ENCODE data around the gene PRSS38.
"Not testable (repeated sequence)": the region's sequence is repeated elsewhere in the genome, so short reads cannot be mapped to it uniquely, and the experiment has no call there.

PRSS38 gene

DNA sequence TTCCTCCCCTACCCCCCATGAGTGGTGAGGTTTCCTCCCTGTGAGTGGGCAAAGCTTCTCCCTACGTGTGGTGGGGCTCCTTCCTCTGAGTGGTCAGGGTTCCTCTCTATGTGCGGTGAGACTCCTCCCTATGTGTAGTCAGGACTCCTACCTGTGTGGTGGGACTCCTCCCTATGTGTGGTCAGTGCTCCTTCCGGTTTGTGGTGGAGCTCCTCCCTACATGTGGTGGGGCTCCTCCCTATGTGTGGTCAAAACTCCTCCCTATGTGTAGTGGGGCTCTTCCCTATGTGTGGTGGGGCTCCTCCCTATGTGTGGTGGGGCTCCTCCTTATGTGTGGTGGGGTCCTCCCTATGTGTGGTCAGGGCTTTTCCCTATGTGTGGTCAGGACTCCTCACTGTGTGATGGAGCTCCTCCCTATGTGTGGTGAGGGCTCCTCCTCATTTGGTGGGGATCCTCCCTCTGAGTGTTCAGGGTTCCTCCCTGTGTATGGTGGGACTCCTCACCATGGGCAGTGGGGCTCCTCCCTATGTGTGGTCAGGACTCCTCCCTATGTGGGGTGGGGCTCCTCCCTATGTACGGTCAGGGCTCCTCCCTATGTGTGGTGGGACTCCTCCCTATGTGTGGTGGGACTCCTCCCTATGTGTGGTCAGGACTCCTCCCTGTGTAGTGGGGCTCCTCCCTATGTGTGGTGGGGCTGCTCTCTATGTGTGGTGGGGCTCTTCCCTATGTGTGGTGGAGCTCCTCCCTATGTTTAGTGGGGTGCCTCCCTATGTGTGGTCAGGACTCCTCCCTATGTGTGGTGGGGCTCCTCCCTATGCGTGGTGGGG is 29.1 kb downstream of the PRSS38 start:
- H3K27me3 Mint-ChIP-seq: no peaks in the 10 kb centered on the region
- H3K36me3 Mint-ChIP-seq: no peaks in the 10 kb centered on the region
- peaks cover 4% of the 10 kb centered on the region for H3K4me1 Mint-ChIP-seq
- no peak overlapping the region for H3K27ac Mint-ChIP-seq
- H3K4me3 Mint-ChIP-seq: no peak overlapping the region
- H3K9me3 Mint-ChIP-seq: no peaks in the 10 kb centered on the region

GRCh38 chr1:227845147-227845458 is 29.6 kb downstream of the PRSS38 start:
- peaks cover 4% of the 10 kb centered on the region for H3K4me1 Mint-ChIP-seq

GRCh38 chr1:227845519-227845918 is 30.0 kb downstream of the PRSS38 start:
- H3K27me3 Mint-ChIP-seq: no peaks in the 10 kb centered on the region
- no peak overlapping the region for H3K4me3 Mint-ChIP-seq
- H3K9me3 Mint-ChIP-seq: no peaks in the 10 kb centered on the region
- H3K27ac Mint-ChIP-seq: no peak overlapping the region
- H3K4me1 Mint-ChIP-seq: peaks cover 4% of the 10 kb centered on the region
- H3K36me3 Mint-ChIP-seq: no peaks in the 10 kb centered on the region

More at GRCh38 chr1:227845147-227845458, 29.6 kb downstream of the PRSS38 start:
- H3K9me3 Mint-ChIP-seq: no peaks in the 10 kb centered on the region
- H3K36me3 Mint-ChIP-seq: no peaks in the 10 kb centered on the region
- H3K27ac Mint-ChIP-seq: no peak overlapping the region
- H3K4me3 Mint-ChIP-seq: no peak overlapping the region
- H3K27me3 Mint-ChIP-seq: no peaks in the 10 kb centered on the region

DNA sequence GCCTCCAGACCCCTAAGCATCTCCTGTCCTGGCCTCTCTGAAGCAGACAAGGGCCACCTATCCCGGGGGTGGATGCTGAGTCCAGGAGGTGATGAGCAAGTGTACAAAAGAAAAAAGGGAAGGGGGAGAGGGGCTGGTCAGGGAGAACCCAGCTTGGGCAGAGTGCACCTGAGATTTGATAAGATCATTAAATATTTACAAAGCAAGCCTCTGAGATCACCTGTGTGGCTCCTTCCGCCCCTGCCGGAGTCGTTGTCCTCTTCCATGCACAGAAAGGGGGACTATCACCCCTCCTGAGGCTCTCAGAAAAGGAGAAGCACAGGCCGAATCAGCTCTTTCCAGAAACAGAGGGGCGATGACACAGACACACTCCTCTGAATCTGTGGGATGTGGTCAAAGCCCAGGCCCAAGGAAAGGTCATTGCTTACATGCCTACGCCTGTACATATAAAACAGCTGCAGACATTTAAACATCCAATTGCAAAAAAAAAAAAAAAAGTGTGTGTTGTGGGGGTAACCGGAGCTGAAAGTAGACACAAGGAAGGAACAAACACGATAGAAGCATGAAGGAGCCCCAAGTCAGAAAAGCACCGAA is 30.9 kb downstream of the PRSS38 start:
- Mint-ChIP-seq H3K4me3 (no peak overlapping the region), H3K36me3 (no peaks in the 10 kb centered on the region), H3K4me1 (peaks cover 4% of the 10 kb centered on the region), H3K27ac (no peak overlapping the region), H3K9me3 (no peaks in the 10 kb centered on the region), H3K27me3 (no peaks in the 10 kb centered on the region)

DNA sequence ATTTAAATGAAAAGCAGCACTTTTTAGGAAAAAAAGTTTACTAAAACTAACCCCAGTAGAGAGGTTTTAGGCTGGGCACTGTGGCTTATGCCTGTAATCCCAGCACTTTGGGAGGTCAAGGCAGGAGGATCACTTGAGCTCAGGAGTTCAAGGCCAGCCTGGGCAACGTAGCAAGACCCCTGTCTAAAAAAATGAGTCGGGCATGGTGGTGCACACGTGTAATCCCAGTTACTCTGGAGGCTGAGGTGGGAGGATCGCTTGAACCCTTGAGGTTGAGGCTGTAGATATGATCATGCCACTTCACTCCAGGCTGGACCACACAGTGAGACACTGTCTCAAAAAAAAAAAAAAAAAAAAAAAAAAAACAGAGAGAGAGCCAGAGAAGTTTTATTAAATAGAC is 31.6 kb downstream of the PRSS38 start:
- not testable (repeated sequence) for H3K9me3 Mint-ChIP-seq, H3K27ac Mint-ChIP-seq, H3K36me3 Mint-ChIP-seq, H3K4me1 Mint-ChIP-seq, H3K4me3 Mint-ChIP-seq, H3K27me3 Mint-ChIP-seq

GRCh38 chr1:227848430-227848932 is 33.0 kb downstream of the PRSS38 start:
- peaks cover 4% of the 10 kb centered on the region for H3K4me1 Mint-ChIP-seq
- no peaks in the 10 kb centered on the region for H3K9me3 Mint-ChIP-seq
- H3K27ac Mint-ChIP-seq: no peak overlapping the region
- H3K4me3 Mint-ChIP-seq: no peak overlapping the region
- H3K27me3 Mint-ChIP-seq: peaks cover 1% of the 10 kb centered on the region
- H3K36me3 Mint-ChIP-seq: peaks cover 2% of the 10 kb centered on the region

DNA sequence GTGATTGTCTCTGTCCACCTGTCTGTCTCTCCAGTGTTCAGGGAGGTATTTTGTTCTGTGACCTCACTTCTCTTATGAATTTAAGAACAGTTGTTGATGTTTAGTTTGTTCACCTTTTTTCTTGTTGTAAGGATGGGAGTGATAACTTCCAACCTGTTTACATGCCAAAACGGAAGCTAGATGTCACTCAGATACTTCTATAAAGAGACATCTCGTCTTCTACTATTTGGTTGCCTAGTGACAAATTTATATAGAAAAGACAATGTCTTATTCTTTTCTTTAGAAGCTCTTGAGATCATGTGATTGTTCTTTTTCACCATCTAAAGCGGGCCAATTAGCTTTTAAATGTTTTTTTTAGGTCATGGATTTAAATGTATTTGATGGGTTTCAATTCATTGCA is 33.8 kb downstream of the PRSS38 start:
- H3K36me3 Mint-ChIP-seq: peaks cover 2% of the 10 kb centered on the region
- H3K27ac Mint-ChIP-seq: no peak overlapping the region

DNA sequence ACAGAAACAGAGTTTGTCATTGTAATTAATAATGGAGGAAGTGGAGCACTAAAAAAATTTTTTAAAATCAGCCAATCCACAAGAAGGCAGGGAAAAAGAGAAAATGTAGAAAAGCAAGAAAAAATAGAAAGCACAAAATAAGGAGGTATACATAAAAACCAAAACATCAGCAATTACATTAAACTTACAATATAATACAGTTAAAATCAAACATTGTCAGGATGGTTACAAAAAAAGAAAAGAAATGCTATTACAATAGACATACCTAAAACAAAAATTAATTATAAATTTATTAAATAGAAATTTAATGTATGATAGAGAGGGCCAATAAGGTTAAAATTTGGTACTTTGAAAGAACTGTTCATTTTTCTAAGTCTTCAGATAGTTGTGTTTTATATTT is 38.7 kb downstream of the PRSS38 start:
- no peaks in the 10 kb centered on the region for H3K9me3 Mint-ChIP-seq
- peaks cover 2% of the 10 kb centered on the region for H3K36me3 Mint-ChIP-seq
- peaks cover 2% of the 10 kb centered on the region for H3K4me1 Mint-ChIP-seq
- peaks cover 1% of the 10 kb centered on the region for H3K27me3 Mint-ChIP-seq
- H3K27ac Mint-ChIP-seq: no peak overlapping the region
- no peak overlapping the region for H3K4me3 Mint-ChIP-seq

More for the DNA sequence above, 33.8 kb downstream of the PRSS38 start:
- Mint-ChIP-seq H3K9me3 (no peaks in the 10 kb centered on the region), H3K4me3 (no peak overlapping the region), H3K4me1 (peaks cover 4% of the 10 kb centered on the region), H3K27me3 (peaks cover 1% of the 10 kb centered on the region)

GRCh38 chr1:227855687-227856086 is 40.2 kb downstream of the PRSS38 start:
- Mint-ChIP-seq H3K4me1 (no peaks in the 10 kb centered on the region), H3K27ac (no peak overlapping the region), H3K36me3 (peaks cover 2% of the 10 kb centered on the region), H3K9me3 (no peaks in the 10 kb centered on the region), H3K27me3 (peaks cover 1% of the 10 kb centered on the region), H3K4me3 (no peak overlapping the region)

DNA sequence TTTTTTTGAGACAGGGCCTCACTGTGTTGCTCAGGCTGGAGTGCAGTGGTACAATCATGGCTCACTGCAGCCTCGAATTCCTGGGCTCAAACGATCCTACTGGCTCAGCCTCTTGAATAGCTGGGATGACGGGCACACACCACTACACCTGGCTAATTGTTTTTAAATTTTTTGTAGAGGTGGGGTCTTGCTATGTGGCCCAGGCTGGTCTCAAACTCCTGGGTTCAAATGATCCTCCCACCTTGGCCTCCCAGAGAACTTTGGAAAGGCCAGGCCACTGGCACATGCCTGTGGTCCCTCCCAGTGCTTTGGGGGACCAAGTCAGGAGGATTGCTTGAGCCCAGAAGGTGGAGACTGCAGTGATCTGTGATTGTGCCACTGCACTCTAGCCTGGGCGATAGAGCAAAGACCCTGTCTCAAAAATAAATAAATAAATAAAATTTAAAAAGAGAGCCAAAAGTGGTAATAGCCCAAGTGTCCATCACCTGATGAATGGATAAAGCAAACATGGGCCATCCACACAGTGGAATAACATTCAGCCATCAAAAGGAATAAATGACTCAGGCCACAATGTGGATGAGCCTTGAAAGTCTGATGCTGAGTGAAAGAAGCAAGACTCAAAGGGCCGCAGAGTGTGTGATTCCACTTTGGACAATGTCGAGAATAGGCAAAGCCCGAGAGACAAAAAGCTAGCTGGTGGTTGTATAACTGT is 40.8 kb downstream of the PRSS38 start:
- H3K27me3 Mint-ChIP-seq: peaks cover 1% of the 10 kb centered on the region
- no peak overlapping the region for H3K27ac Mint-ChIP-seq
- H3K4me3 Mint-ChIP-seq: no peak overlapping the region
- H3K9me3 Mint-ChIP-seq: no peaks in the 10 kb centered on the region
- peaks cover 2% of the 10 kb centered on the region for H3K36me3 Mint-ChIP-seq
- H3K4me1 Mint-ChIP-seq: no peaks in the 10 kb centered on the region

DNA sequence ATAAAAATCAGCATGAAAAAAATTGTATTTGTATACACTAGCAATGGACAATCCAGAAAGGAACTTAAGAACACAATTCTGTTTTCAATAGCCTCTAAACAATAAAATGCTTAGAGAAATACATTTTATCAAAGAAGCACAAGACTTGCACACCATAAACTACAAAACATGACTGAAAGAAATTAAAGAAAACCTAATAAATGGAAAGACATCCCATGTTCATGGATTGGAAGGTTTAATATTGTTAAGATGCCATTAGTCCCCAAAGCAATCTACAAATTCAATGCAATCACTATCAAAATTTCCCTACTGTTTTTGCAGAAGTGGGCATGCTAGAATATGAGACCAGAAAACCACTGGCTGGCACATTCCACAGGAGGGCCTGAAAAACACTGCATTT is 49.4 kb downstream of the PRSS38 start:
- H3K9me3 Mint-ChIP-seq: no peaks in the 10 kb centered on the region
- no peaks in the 10 kb centered on the region for H3K27me3 Mint-ChIP-seq
- no peak overlapping the region for H3K27ac Mint-ChIP-seq
- H3K4me1 Mint-ChIP-seq: peaks cover 19% of the 10 kb centered on the region
- no peak overlapping the region for H3K4me3 Mint-ChIP-seq
- H3K36me3 Mint-ChIP-seq: no peaks in the 10 kb centered on the region

DNA sequence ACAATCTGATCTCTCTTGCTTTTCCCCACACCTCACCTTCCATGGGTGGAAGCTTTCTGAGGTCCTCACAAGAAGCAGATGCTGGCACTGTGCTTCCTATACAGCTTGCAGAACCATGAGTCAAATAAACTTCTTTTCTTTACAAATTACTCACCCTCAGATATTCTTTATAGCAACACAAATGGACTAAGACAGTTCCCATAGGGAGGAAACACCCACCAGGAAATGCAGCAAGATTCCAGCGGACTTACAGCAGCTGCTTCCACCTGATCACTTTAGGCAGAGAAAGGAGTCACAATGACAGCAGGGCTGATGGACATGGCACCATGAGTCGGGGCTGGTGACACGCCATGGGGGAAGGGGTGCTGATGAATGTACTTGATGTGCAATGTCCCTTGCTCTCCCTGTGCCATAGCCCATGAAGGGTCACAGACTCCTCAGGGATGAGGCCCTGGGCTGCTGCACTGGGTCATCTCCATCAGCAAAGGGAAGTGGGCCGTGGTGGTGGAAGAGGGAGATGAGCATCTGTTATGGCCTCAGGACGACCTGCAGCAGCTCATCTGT is 53.9 kb downstream of the PRSS38 start:
- peaks cover 5% of the 10 kb centered on the region for H3K9me3 Mint-ChIP-seq
- H3K27ac Mint-ChIP-seq: no peak overlapping the region
- H3K36me3 Mint-ChIP-seq: peaks cover 4% of the 10 kb centered on the region
- H3K27me3 Mint-ChIP-seq: no peaks in the 10 kb centered on the region
- peaks cover 40% of the 10 kb centered on the region for H3K4me1 Mint-ChIP-seq
- H3K4me3 Mint-ChIP-seq: peak overlapping the region; percentile 12

- Mint-ChIP-seq H3K4me1 (peaks cover 40% of the 10 kb centered on the region), H3K36me3 (peaks cover 5% of the 10 kb centered on the region), H3K4me3 (peak overlapping the region; percentile 40), H3K9me3 (peaks cover 5% of the 10 kb centered on the region), H3K27ac (no peak overlapping the region), H3K27me3 (no peaks in the 10 kb centered on the region)
Observed at GRCh38 chr1:227869851-227870305, 54.4 kb downstream of the PRSS38 start.

DNA sequence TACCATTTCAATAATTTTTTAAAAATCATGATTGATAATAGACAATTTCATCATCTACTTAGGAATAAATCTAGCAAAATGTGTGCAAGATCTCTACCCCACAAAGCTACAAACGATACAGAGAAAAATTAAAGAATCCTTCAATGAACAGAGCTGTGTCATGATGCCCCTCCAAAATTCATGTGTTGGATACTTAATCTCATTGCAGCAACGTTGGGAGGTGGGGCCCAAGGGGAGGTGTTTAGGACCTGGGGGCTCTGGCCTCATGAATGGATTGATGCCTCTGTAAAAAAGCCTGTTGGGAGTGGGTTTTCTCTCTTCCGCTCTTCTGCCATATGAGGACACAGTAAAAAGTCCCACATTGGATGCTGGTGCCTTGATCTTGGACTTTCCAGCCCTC is 54.9 kb downstream of the PRSS38 start:
- Mint-ChIP-seq H3K27ac (no peak overlapping the region), H3K4me3 (peak overlapping the region; percentile 40)

GRCh38 chr1:227871892-227872291 is 56.4 kb downstream of the PRSS38 start:
- H3K4me3 Mint-ChIP-seq, H3K27me3 Mint-ChIP-seq, H3K27ac Mint-ChIP-seq, H3K36me3 Mint-ChIP-seq, H3K9me3 Mint-ChIP-seq: not testable (repeated sequence)
- H3K4me1 Mint-ChIP-seq: peaks cover 40% of the 10 kb centered on the region

More for the DNA sequence above, 54.9 kb downstream of the PRSS38 start:
- Mint-ChIP-seq H3K27me3 (no peaks in the 10 kb centered on the region), H3K4me1 (peaks cover 40% of the 10 kb centered on the region), H3K36me3 (peaks cover 5% of the 10 kb centered on the region), H3K9me3 (peaks cover 5% of the 10 kb centered on the region)

GRCh38 chr1:227877810-227878209 is 62.3 kb downstream of the PRSS38 start:
- not testable (repeated sequence) for H3K27me3 Mint-ChIP-seq, H3K27ac Mint-ChIP-seq, H3K36me3 Mint-ChIP-seq, H3K4me3 Mint-ChIP-seq, H3K9me3 Mint-ChIP-seq
- H3K4me1 Mint-ChIP-seq: peaks cover 14% of the 10 kb centered on the region

Measured in activated naive CD4-positive, alpha-beta T cell treated with anti-CD3 and anti-CD28 coated beads, Interleukin-2, amount 50 U/mL, for 24 hours (primary cell).